ENCODE results near the gene NAA60. TPM values are rescaled to one million over a fixed set of nuclear protein-coding genes. Genes with fewer than 3 reads are reported as not detected.
"Not testable (repeated sequence)": the region's sequence is repeated elsewhere in the genome, so short reads cannot be mapped to it uniquely, and the experiment has no call there.

NAA60 gene
- total RNA-seq, 1 experiment from 2014 or later: 39.4 TPM

DNA sequence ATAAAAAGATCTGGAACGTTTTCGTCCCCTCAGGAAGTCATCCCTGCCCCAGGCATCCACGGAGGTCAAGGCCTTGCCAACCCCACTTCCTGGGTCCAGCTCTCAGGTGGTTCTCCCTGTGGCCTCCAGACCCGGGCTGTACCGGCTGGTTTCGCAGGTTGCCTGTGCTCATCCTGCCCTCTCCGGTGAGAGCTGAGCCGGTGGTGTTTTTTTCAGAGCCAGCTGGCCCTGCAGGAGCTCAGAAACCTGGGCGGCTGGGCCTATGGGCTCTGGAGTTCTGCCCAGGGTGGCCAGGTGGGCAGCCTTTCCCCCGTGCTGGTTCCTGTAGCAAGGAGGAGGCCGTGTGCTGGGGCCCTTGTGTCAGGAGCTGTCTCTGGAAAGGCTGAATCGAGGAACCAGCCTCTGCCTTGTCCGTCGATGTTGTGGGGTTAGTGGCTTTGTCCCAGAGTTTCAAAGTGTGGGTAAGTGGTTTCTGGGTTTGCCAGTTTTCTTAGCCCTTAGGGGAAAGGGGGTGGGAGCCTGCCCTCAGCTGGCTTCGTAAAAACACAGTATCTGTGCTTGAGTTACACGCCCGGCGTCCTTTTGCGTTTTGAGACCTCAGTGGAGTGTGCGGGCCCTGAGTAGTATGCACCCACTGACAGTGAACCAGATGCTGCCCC is 28.2 kb downstream of the NAA60 start:
- TF ChIP-seq, protein P1, sequence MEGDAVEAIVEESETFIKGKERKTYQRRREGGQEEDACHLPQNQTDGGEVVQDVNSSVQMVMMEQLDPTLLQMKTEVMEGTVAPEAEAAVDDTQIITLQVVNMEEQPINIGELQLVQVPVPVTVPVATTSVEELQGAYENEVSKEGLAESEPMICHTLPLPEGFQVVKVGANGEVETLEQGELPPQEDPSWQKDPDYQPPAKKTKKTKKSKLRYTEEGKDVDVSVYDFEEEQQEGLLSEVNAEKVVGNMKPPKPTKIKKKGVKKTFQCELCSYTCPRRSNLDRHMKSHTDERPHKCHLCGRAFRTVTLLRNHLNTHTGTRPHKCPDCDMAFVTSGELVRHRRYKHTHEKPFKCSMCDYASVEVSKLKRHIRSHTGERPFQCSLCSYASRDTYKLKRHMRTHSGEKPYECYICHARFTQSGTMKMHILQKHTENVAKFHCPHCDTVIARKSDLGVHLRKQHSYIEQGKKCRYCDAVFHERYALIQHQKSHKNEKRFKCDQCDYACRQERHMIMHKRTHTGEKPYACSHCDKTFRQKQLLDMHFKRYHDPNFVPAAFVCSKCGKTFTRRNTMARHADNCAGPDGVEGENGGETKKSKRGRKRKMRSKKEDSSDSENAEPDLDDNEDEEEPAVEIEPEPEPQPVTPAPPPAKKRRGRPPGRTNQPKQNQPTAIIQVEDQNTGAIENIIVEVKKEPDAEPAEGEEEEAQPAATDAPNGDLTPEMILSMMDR (conservative IDR thresholded peaks at IDR 0.05; ENCODE audit: low read depth, low read length): no peak
- no peak for TF ChIP-seq EZH2 (IDR thresholded peaks at IDR 0.05; ENCODE audit: borderline replicate concordance, low read depth, low read length, poor library complexity, severe bottlenecking)
- H3K9me3 ChIP-seq (ENCODE audit: low read depth, low read length, poor library complexity, severe bottlenecking): no peaks in the 10 kb centered on the region
- H3K4me3 ChIP-seq (ENCODE audit: low read depth, low read length, poor library complexity, severe bottlenecking): no peak overlapping the region
- no peak for DNase-seq (ENCODE audit: low spot score)
- BruUV-seq (replicated peaks): no TSS peak
- POLR2A ChIA-PET (ENCODE audit: low non-redundant PET): no interaction called here
- H3K36me3 ChIP-seq (ENCODE audit: insufficient read depth, low read length, poor library complexity, severe bottlenecking): no peaks in the 10 kb centered on the region
- intact Hi-C loops (cut with micrococcal nuclease; ENCODE audit: unreplicated experiment): no loop called here
- H3K27ac ChIP-seq (ENCODE audit: low read depth, low read length, poor library complexity, severe bottlenecking): no peak overlapping the region
- H3K4me1 ChIP-seq (ENCODE audit: insufficient read depth, low read length, poor library complexity, severe bottlenecking): no peaks in the 10 kb centered on the region
- CTCF ChIA-PET: no interaction called here
- no peaks in the 10 kb centered on the region for H3K27me3 ChIP-seq (replicated peaks; ENCODE audit: insufficient read depth, low read depth, low read length, poor library complexity)

DNA sequence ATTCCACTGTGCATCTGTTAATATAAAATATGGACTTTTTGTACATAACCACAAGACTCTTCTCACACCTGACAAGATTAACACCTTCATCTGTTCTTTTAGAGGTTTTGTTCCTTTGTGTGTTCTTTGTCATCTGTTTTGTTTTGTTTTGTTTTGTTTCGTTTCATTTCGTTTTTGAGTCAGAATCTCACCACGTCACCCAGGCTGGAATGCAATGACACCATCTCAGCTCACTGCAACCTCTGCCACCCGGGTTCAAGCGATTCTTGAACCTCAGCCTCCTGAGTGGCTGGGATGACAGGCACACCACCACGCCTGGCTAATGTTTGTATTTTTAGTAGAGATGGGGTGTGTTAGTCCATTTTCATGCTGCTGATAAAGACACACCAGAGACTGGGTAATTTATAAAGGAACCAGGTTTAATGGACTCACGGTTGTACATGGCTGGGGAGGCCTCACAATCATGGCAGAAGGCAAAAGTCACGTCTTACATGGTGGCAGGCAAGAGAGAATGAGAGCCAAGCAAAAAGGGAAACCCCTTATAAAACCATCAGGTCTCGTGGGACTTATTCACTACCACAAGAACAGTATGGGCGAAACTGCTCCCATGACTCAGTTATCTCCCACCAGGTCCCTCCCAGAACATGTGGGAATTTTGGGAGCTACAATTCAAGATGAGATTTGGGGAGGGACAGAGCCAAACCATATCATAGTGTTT is 29.6 kb downstream of the NAA60 start:
- H3K4me3 ChIP-seq (ENCODE audit: low read depth, low read length, poor library complexity, severe bottlenecking): no peak overlapping the region
- H3K27me3 ChIP-seq (replicated peaks; ENCODE audit: insufficient read depth, low read depth, low read length, poor library complexity): no peaks in the 10 kb centered on the region
- no peaks in the 10 kb centered on the region for H3K4me1 ChIP-seq (ENCODE audit: insufficient read depth, low read length, poor library complexity, severe bottlenecking)
- intact Hi-C loops (cut with micrococcal nuclease; ENCODE audit: unreplicated experiment): no loop called here
- H3K9me3 ChIP-seq (ENCODE audit: low read depth, low read length, poor library complexity, severe bottlenecking): no peaks in the 10 kb centered on the region
- ChIA-PET CTCF (no interaction called here), POLR2A (ENCODE audit: low non-redundant PET) (no interaction called here)
- no peak for DNase-seq (ENCODE audit: low spot score)
- BruUV-seq (replicated peaks): no TSS peak
- no peaks in the 10 kb centered on the region for H3K36me3 ChIP-seq (ENCODE audit: insufficient read depth, low read length, poor library complexity, severe bottlenecking)
- H3K27ac ChIP-seq (ENCODE audit: low read depth, low read length, poor library complexity, severe bottlenecking): no peak overlapping the region
- TF ChIP-seq, protein P1 (conservative IDR thresholded peaks at IDR 0.05; ENCODE audit: low read depth, low read length): no peak
- no peak for TF ChIP-seq EZH2 (IDR thresholded peaks at IDR 0.05; ENCODE audit: borderline replicate concordance, low read depth, low read length, poor library complexity, severe bottlenecking)

DNA sequence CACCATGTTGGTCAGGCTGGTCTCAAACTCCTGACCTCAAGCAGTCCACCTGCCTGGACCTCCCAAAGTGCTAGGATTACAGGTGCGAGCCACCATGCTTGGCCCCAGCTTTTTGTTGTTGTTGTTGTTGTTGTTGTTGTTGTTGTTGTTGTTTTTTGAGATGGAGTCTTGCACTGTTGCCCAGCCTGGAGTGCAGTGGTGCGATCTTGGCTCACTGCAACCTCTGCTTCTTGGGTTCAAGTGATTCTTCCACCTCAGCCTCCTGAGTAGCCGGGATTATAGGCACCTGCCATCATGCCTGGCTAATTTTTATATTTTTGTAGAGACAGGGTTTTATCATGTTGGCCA is 30.1 kb downstream of the NAA60 start:
- H3K27me3 ChIP-seq (replicated peaks; ENCODE audit: insufficient read depth, low read depth, low read length, poor library complexity); H3K9me3 ChIP-seq (ENCODE audit: low read depth, low read length, poor library complexity, severe bottlenecking); H3K4me1 ChIP-seq (ENCODE audit: insufficient read depth, low read length, poor library complexity, severe bottlenecking); BruUV-seq (replicated peaks); H3K4me3 ChIP-seq (ENCODE audit: low read depth, low read length, poor library complexity, severe bottlenecking); DNase-seq (ENCODE audit: low spot score); CTCF ChIA-PET; intact Hi-C loops (cut with micrococcal nuclease; ENCODE audit: unreplicated experiment); H3K36me3 ChIP-seq (ENCODE audit: insufficient read depth, low read length, poor library complexity, severe bottlenecking); H3K27ac ChIP-seq (ENCODE audit: low read depth, low read length, poor library complexity, severe bottlenecking); POLR2A ChIA-PET (ENCODE audit: low non-redundant PET): not testable (repeated sequence)
